PC-9 (cell line): Measurements from ENCODE around the gene ACTN3. TPM values are rescaled to one million over a fixed set of nuclear protein-coding genes. Genes with fewer than 3 reads are reported as not detected.

Source experiments
- BruUV-seq: library from RNA; stranded (reverse); fragments of 400-500 nt; replicated peaks from 2 replicates; lab custom pipeline; 2021; lab: Mats Ljungman, UMichigan
- CTCF ChIA-PET: fragments of 300-600 bp; sonication (Branson Sonifier 250); formaldehyde crosslinking; loops from one replicate; lab custom pipeline; 2022; ENCODE audit warnings: antibody characterized with exemption; lab: Charles Lee
- POLR2A ChIA-PET: fragments of 300-600 bp; sonication (Branson Sonifier 250); formaldehyde crosslinking; loops from one replicate; lab custom pipeline; 2022; ENCODE audit warnings: antibody characterized with exemption; ENCODE audit not compliant: unreplicated experiment; lab: Charles Lee
- DNase-seq, 2 experiments: peaks; one replicate each; pipeline versions ENCODE4 v3.0.0 to v3.0.0-alpha.2; 2015 to 2022; ENCODE audit warnings: mixed read lengths in 1 of 2
- H2AFZ ChIP-seq: fragments of 200-600 bp; sonication (generic); 2 replicates; pipeline ENCODE4 v1.8.1; 2017; ENCODE audit warnings: antibody characterized with exemption
- H3F3A ChIP-seq: fragments of 200-600 bp; sonication (generic); 2 replicates; pipeline ENCODE4 v1.8.1; 2017; ENCODE audit warnings: antibody characterized with exemption, mild to moderate bottlenecking, low read depth; ENCODE audit not compliant: insufficient read depth
- H3K27ac ChIP-seq: fragments of 200-600 bp; sonication (generic); 2 replicates; pipeline ENCODE4 v1.6.1; 2016; ENCODE audit warnings: mixed run types
- H3K27me3 ChIP-seq: fragments of 200-600 bp; sonication (generic); 2 replicates; pipeline ENCODE4 v1.6.1; 2016; ENCODE audit warnings: low read depth, mixed run types; ENCODE audit not compliant: insufficient read depth
- H3K36me3 ChIP-seq: fragments of 200-600 bp; sonication (generic); 2 replicates; pipeline ENCODE4 v1.6.1; 2016; ENCODE audit warnings: low read depth, mixed run types
- H3K4me1 ChIP-seq: fragments of 200-600 bp; sonication (generic); replicated peaks from 2 replicates; pipeline ENCODE4 v1.6.1; 2016; ENCODE audit warnings: mixed run types; ENCODE audit not compliant: insufficient read depth
- H3K4me2 ChIP-seq: fragments of 200-600 bp; sonication (generic); 2 replicates; pipeline ENCODE4 v1.6.1; 2017; ENCODE audit warnings: mixed run types
- H3K4me3 ChIP-seq: fragments of 200-600 bp; sonication (generic); 2 replicates; pipeline ENCODE4 v1.6.1; 2016; ENCODE audit warnings: mixed run types
- H3K79me2 ChIP-seq: fragments of 200-600 bp; sonication (generic); 2 replicates; pipeline ENCODE4 v1.6.1; 2017; ENCODE audit warnings: low read depth, mixed run types
- H3K9me2 ChIP-seq: fragments of 200-600 bp; sonication (generic); 2 replicates; pipeline ENCODE4 v1.8.1; 2017; ENCODE audit warnings: mild to moderate bottlenecking; ENCODE audit not compliant: insufficient read depth
- H3K9me3 ChIP-seq: fragments of 200-600 bp; sonication (generic); 2 replicates; pipeline ENCODE4 v1.8.1; 2016; ENCODE audit warnings: low read depth; ENCODE audit not compliant: insufficient read depth
- H4K20me1 ChIP-seq: fragments of 200-600 bp; sonication (generic); 2 replicates; pipeline ENCODE4 v1.8.1; 2017; ENCODE audit not compliant: insufficient read depth
- CTCF ChIP-seq: fragments of 200-600 bp; sonication (generic); conservative IDR thresholded peaks from 2 replicates; pipeline ENCODE4 v1.6.1; 2017; ENCODE audit warnings: mixed run types, antibody characterized with exemption, mild to moderate bottlenecking, moderate library complexity
- EZH2 ChIP-seq: fragments of 200-600 bp; sonication (generic); IDR thresholded peaks from 2 replicates; pipeline ENCODE4 v1.8.0; 2017; ENCODE audit warnings: antibody characterized with exemption, low read depth
- intact Hi-C: fragments of 100-400 bp; cut with micrococcal nuclease; formaldehyde crosslinking; loops from one replicate; pipeline ENCODE4 v1.10.0; 2022; ENCODE audit not compliant: unreplicated experiment
- total RNA-seq: library from RNA; stranded (reverse); gene quantifications from 2 replicates; pipeline ENCODE4 v1.2.3, GENCODE V29; 2021

The ACTN3 gene
- total RNA-seq, 1 experiment from 2014 or later, result not detected

GRCh38 chr11:66564984-66565383 lies 18.3 kb downstream of the ACTN3 start:
- Histone ChIP-seq H3K9me3 (no peaks in the 10 kb centered on the region), H3K4me2 (no peak overlapping the region), H3K4me1 (peaks cover 5% of the 10 kb centered on the region; the same call in 1 of the 2 replicates), H3K4me3 (no peak overlapping the region), H3K27me3 (peaks cover 15% of the 10 kb centered on the region; the same call in 1 of the 2 replicates), H3K36me3 (no peaks in the 10 kb centered on the region), H3K9me2 (no peaks in the 10 kb centered on the region), H3K79me2 (no peaks in the 10 kb centered on the region), H3K27ac (no peak overlapping the region), H2AFZ (no peak overlapping the region), H3F3A (no peaks in the 10 kb centered on the region), H4K20me1 (no peaks in the 10 kb centered on the region)
- DNase-seq, result no peak
- no TSS peak for BruUV-seq
- POLR2A ChIA-PET, result interaction anchor here (0.8 kb wide), 1 partner anchor 19 kb away, joined by 4 read pairs; the partner anchor contains the start of gene ZDHHC24
- TF ChIP-seq CTCF (no peak), EZH2 (no peak)
- CTCF ChIA-PET, result no interaction called here
- intact Hi-C loops, result no loop called here

- CTCF ChIA-PET, result no interaction called here
- H3K4me2 ChIP-seq, result no peak overlapping the region
Measured at GRCh38 chr11:66566221-66566620, 19.5 kb downstream of the ACTN3 start.

GRCh38 chr11:66567787-66568123 lies 21.1 kb downstream of the ACTN3 start:
- Histone ChIP-seq H3K4me2 (peak overlapping the region; percentile 66), H3K27me3 (peaks cover 16% of the 10 kb centered on the region), H3K4me3 (peak overlapping the region; percentile 56; the same call in 1 of the 2 replicates), H3K4me1 (peaks cover 5% of the 10 kb centered on the region; the same call in 1 of the 2 replicates), H3K9me3 (no peaks in the 10 kb centered on the region), H3K79me2 (no peaks in the 10 kb centered on the region), H3K27ac (no peak overlapping the region), H2AFZ (peak overlapping the region; percentile 64; the same call in 1 of the 2 replicates), H3K36me3 (no peaks in the 10 kb centered on the region), H3F3A (no peaks in the 10 kb centered on the region), H4K20me1 (no peaks in the 10 kb centered on the region), H3K9me2 (no peaks in the 10 kb centered on the region)
- intact Hi-C loops, result loop anchor here (2.0 kb wide), 1 partner anchor 21 kb away; the partner anchor contains the start of genes ACTN3 and ZDHHC24
- TSS peak; percentile 21 for BruUV-seq
- ChIA-PET CTCF (no interaction called here), POLR2A (no interaction called here)
- TF ChIP-seq CTCF (no peak), EZH2 (no peak)
- DNase-seq, result no peak

More at GRCh38 chr11:66566221-66566620, 19.5 kb downstream of the ACTN3 start:
- BruUV-seq, result no TSS peak
- Histone ChIP-seq H3K4me1 (peaks cover 5% of the 10 kb centered on the region; the same call in 1 of the 2 replicates), H4K20me1 (no peaks in the 10 kb centered on the region), H3K9me2 (no peaks in the 10 kb centered on the region), H3K4me3 (no peak overlapping the region), H3F3A (no peaks in the 10 kb centered on the region), H3K79me2 (no peaks in the 10 kb centered on the region), H3K27me3 (peaks cover 15% of the 10 kb centered on the region; the same call in 1 of the 2 replicates), H3K36me3 (no peaks in the 10 kb centered on the region), H3K27ac (no peak overlapping the region), H2AFZ (no peak overlapping the region), H3K9me3 (no peaks in the 10 kb centered on the region)
- POLR2A ChIA-PET, result interaction anchor here (0.7 kb wide), 1 partner anchor 11 kb away, joined by 9 read pairs; no protein-coding TSS in a partner anchor
- intact Hi-C loops, result no loop called here
- TF ChIP-seq CTCF (no peak), EZH2 (no peak)
- no peak for DNase-seq
